ENCODE results near the gene TCF3. TPM values are rescaled to one million over a fixed set of nuclear protein-coding genes. Genes with fewer than 3 reads are reported as not detected.
"Not testable (repeated sequence)": the region's sequence is repeated elsewhere in the genome, so short reads cannot be mapped to it uniquely, and the experiment has no call there.

TCF3 gene
- total RNA-seq, 5 donors from 2014 or later (not counting 1 experiment from before 2014, with no cell fraction given), result 63.3 to 107 (median 94.6) TPM

GRCh38 chr19:1673645-1674292 is 21.4 kb upstream of the TCF3 start:
- H3K9me3 ChIP-seq, result no peaks in the 10 kb centered on the region
- H3K27me3 ChIP-seq (replicated peaks in 1 of 2; ENCODE audit: control insufficient read depth in 2 of 2, extremely low read depth in 1 of 2, insufficient read depth in 2 of 2, low read length in 1 of 2), result peaks cover 2 to 94% of the 10 kb centered on the region in 2 experiments
- CTCF ChIA-PET, result interaction anchor here in 1 of 2 donors (0.5 kb wide), 1 partner anchor 179 kb away, joined by 5 read pairs; no protein-coding TSS in a partner anchor
- POLR2A ChIA-PET, result no interaction called here
- Mint-ChIP-seq H3K4me3 (peak overlapping the region in 1 of 3 donors; percentile 45), H3K9me3 (no peaks in the 10 kb centered on the region), H3K36me3 (no peaks in the 10 kb centered on the region), H3K27ac (no peak overlapping the region), H3K4me1 (peaks cover 6 to 11% (median 8%) of the 10 kb centered on the region in 3 donors), H3K27me3 (peaks cover 54 to 65% of the 10 kb centered on the region in 2 donors)
- WGBS (ENCODE audit: insufficient coverage), result 69% methylated on average over 10 of the region's 16 CpGs
- H3K27ac ChIP-seq (ENCODE audit: low read length), result no peak overlapping the region
- H3K4me1 ChIP-seq (ENCODE audit: control insufficient read depth in 1 of 2, extremely low read depth in 1 of 2, insufficient read depth in 2 of 2, low read length in 2 of 2), result peaks cover 2 to 27% of the 10 kb centered on the region in 2 experiments
- DNase-seq (no peak), ATAC-seq (replicated peaks in 1 of 4) (no peak)
- no peak overlapping the region for H3K4me3 ChIP-seq (ENCODE audit: control insufficient read depth in 1 of 2, extremely low read depth in 1 of 2, low read length in 1 of 2)
- no peaks in the 10 kb centered on the region for H3K36me3 ChIP-seq (ENCODE audit: control insufficient read depth in 2 of 2, extremely low read depth in 1 of 2, insufficient read depth in 1 of 2, low read length in 1 of 2)

GRCh38 chr19:1672769-1673644 is 20.6 kb upstream of the TCF3 start:
- Histone ChIP-seq H3K27ac (ENCODE audit: low read length) (no peak overlapping the region), H3K36me3 (ENCODE audit: control insufficient read depth in 2 of 2, extremely low read depth in 1 of 2, insufficient read depth in 1 of 2, low read length in 1 of 2) (no peaks in the 10 kb centered on the region), H3K27me3 (replicated peaks in 1 of 2; ENCODE audit: control insufficient read depth in 2 of 2, extremely low read depth in 1 of 2, insufficient read depth in 2 of 2, low read length in 1 of 2) (peaks cover 5 to 96% of the 10 kb centered on the region in 2 experiments), H3K9me3 (no peaks in the 10 kb centered on the region), H3K4me3 (ENCODE audit: control insufficient read depth in 1 of 2, extremely low read depth in 1 of 2, low read length in 1 of 2) (no peak overlapping the region), H3K4me1 (ENCODE audit: control insufficient read depth in 1 of 2, extremely low read depth in 1 of 2, insufficient read depth in 2 of 2, low read length in 2 of 2) (peaks cover 2 to 32% of the 10 kb centered on the region in 2 experiments)
- Mint-ChIP-seq H3K4me1 (peaks cover 12 to 18% (median 16%) of the 10 kb centered on the region in 3 donors), H3K4me3 (peak overlapping the region in 1 of 3 donors; percentile 45), H3K9me3 (no peaks in the 10 kb centered on the region), H3K27ac (no peak overlapping the region), H3K27me3 (peaks cover 55 to 66% of the 10 kb centered on the region in 2 donors), H3K36me3 (no peaks in the 10 kb centered on the region)
- WGBS (ENCODE audit: insufficient coverage), result 85% methylated on average over 27 of the region's 33 CpGs
- ATAC-seq (replicated peaks in 1 of 4), result no peak
- ChIA-PET POLR2A (no interaction called here), CTCF (interaction anchor here (0.5 to 1.1 kb wide), 8 partner anchors 65 to 993 kb away, joined by 3 to 6 read pairs (median 4); partner anchors contain the start of gene UQCR11 (in 1 of the 2))
- no peak for DNase-seq

GRCh38 chr19:1672038-1672768 is 19.8 kb upstream of the TCF3 start:
- Histone ChIP-seq H3K36me3 (ENCODE audit: control insufficient read depth in 2 of 2, extremely low read depth in 1 of 2, insufficient read depth in 1 of 2, low read length in 1 of 2) (no peaks in the 10 kb centered on the region), H3K4me3 (ENCODE audit: control insufficient read depth in 1 of 2, extremely low read depth in 1 of 2, low read length in 1 of 2) (no peak overlapping the region), H3K9me3 (no peaks in the 10 kb centered on the region), H3K27ac (ENCODE audit: low read length) (no peak overlapping the region), H3K4me1 (ENCODE audit: control insufficient read depth in 1 of 2, extremely low read depth in 1 of 2, insufficient read depth in 2 of 2, low read length in 2 of 2) (peaks cover 2 to 32% of the 10 kb centered on the region in 2 experiments), H3K27me3 (replicated peaks in 1 of 2; ENCODE audit: control insufficient read depth in 2 of 2, extremely low read depth in 1 of 2, insufficient read depth in 2 of 2, low read length in 1 of 2) (peaks cover 5 to 97% of the 10 kb centered on the region in 2 experiments)
- H3K9me3 Mint-ChIP-seq, result no peaks in the 10 kb centered on the region
- no peaks in the 10 kb centered on the region for H3K36me3 Mint-ChIP-seq
- H3K27me3 Mint-ChIP-seq, result peaks cover 53 to 63% of the 10 kb centered on the region in 2 donors
- no peak overlapping the region for H3K27ac Mint-ChIP-seq
- H3K4me3 Mint-ChIP-seq, result no peak overlapping the region
- POLR2A ChIA-PET, result no interaction called here
- WGBS (ENCODE audit: insufficient coverage), result 7% methylated on average over 28 of the region's 57 CpGs
- peaks cover 14 to 20% (median 20%) of the 10 kb centered on the region in 3 donors for H3K4me1 Mint-ChIP-seq
- ATAC-seq (replicated peaks in 1 of 4) (peak; percentile 62 to 74 (median 72)), DNase-seq (peak in 27 of 35 experiments; percentile 8 to 73 (median 46))
- CTCF ChIA-PET, result interaction anchor here (0.6 to 1.1 kb wide), 7 partner anchors 64 to 992 kb away, joined by 3 to 6 read pairs (median 4); partner anchors contain the start of gene UQCR11 (in 1 of the 2)

GRCh38 chr19:1671716-1672037 is 19.3 kb upstream of the TCF3 start:
- Mint-ChIP-seq H3K4me3 (peak overlapping the region in 1 of 3 donors; percentile 42), H3K27ac (no peak overlapping the region), H3K36me3 (no peaks in the 10 kb centered on the region), H3K27me3 (peaks cover 48 to 58% of the 10 kb centered on the region in 2 donors), H3K4me1 (peaks cover 14 to 20% (median 20%) of the 10 kb centered on the region in 3 donors), H3K9me3 (no peaks in the 10 kb centered on the region)
- peaks cover 3 to 93% of the 10 kb centered on the region in 2 experiments for H3K27me3 ChIP-seq (replicated peaks in 1 of 2; ENCODE audit: control insufficient read depth in 2 of 2, extremely low read depth in 1 of 2, insufficient read depth in 2 of 2, low read length in 1 of 2)
- H3K36me3 ChIP-seq (ENCODE audit: control insufficient read depth in 2 of 2, extremely low read depth in 1 of 2, insufficient read depth in 1 of 2, low read length in 1 of 2), result no peaks in the 10 kb centered on the region
- DNase-seq (no peak), ATAC-seq (replicated peaks in 1 of 4) (peak in 1 of 4 experiments; percentile 32)
- no peak overlapping the region for H3K27ac ChIP-seq (ENCODE audit: low read length)
- H3K4me3 ChIP-seq (ENCODE audit: control insufficient read depth in 1 of 2, extremely low read depth in 1 of 2, low read length in 1 of 2), result no peak overlapping the region
- no peaks in the 10 kb centered on the region for H3K9me3 ChIP-seq
- H3K4me1 ChIP-seq (ENCODE audit: control insufficient read depth in 1 of 2, extremely low read depth in 1 of 2, insufficient read depth in 2 of 2, low read length in 2 of 2), result peaks cover 2 to 32% of the 10 kb centered on the region in 2 experiments
- 6% methylated on average over 11 of the region's 17 CpGs for WGBS (ENCODE audit: insufficient coverage)
- ChIA-PET CTCF (interaction anchor here in 1 of 2 donors (1.1 kb wide), 1 partner anchor 64 kb away, joined by 6 read pairs; no protein-coding TSS in a partner anchor), POLR2A (no interaction called here)

- H3K27ac ChIP-seq (ENCODE audit: low read length); H3K36me3 Mint-ChIP-seq; H3K9me3 Mint-ChIP-seq; H3K9me3 ChIP-seq; H3K36me3 ChIP-seq (ENCODE audit: control insufficient read depth in 2 of 2, extremely low read depth in 1 of 2, insufficient read depth in 1 of 2, low read length in 1 of 2); DNase-seq; ATAC-seq (replicated peaks in 1 of 4); H3K27ac Mint-ChIP-seq; H3K4me3 ChIP-seq (ENCODE audit: control insufficient read depth in 1 of 2, extremely low read depth in 1 of 2, low read length in 1 of 2); H3K4me3 Mint-ChIP-seq: not testable (repeated sequence)
- POLR2A ChIA-PET, result interaction anchor here in 1 of 2 donors (0.6 kb wide), 1 partner anchor 98 kb away, joined by 4 read pairs; no protein-coding TSS in a partner anchor
- peaks cover 3 to 86% of the 10 kb centered on the region in 2 experiments for H3K27me3 ChIP-seq (replicated peaks in 1 of 2; ENCODE audit: control insufficient read depth in 2 of 2, extremely low read depth in 1 of 2, insufficient read depth in 2 of 2, low read length in 1 of 2)
- CTCF ChIA-PET, result interaction anchor here in 1 of 2 donors (0.7 kb wide), 1 partner anchor 96 kb away, joined by 6 read pairs; no protein-coding TSS in a partner anchor
- Mint-ChIP-seq H3K27me3 (peaks cover 48 to 51% of the 10 kb centered on the region in 2 donors), H3K4me1 (peaks cover 14 to 20% (median 20%) of the 10 kb centered on the region in 3 donors)
- 71% methylated on average over 6 of the region's 14 CpGs for WGBS (ENCODE audit: insufficient coverage)
- H3K4me1 ChIP-seq (ENCODE audit: control insufficient read depth in 1 of 2, extremely low read depth in 1 of 2, insufficient read depth in 2 of 2, low read length in 2 of 2), result peaks cover 2 to 26% of the 10 kb centered on the region in 2 experiments
Measured at GRCh38 chr19:1670747-1671146, 18.3 kb upstream of the TCF3 start.
